Progenitor cell of endocrine pancreas (in vitro differentiated cells): ENCODE results near the gene ERBB4. TPM values are rescaled to one million over a fixed set of nuclear protein-coding genes. Genes with fewer than 3 reads are reported as not detected.

Source experiments
- DNase-seq: peaks from one replicate; pipeline ENCODE4 v3.0.0; 2021; ENCODE audit warnings: low spot score; ENCODE audit not compliant: unreplicated experiment
- H3K27ac Mint-ChIP-seq: 2 replicates; pipeline ENCODE4 v1.8.0; 2021; ENCODE audit warnings: mild to moderate bottlenecking, moderate library complexity, mixed read lengths
- H3K27me3 Mint-ChIP-seq: 2 replicates; pipeline ENCODE4 v1.8.0; 2021; ENCODE audit warnings: mixed read lengths
- H3K36me3 Mint-ChIP-seq: 2 replicates; pipeline ENCODE4 v1.8.0; 2022; ENCODE audit warnings: mixed read lengths; ENCODE audit not compliant: insufficient read depth
- H3K4me1 Mint-ChIP-seq: 2 replicates; pipeline ENCODE4 v1.8.0; 2021; ENCODE audit warnings: low read depth, mixed read lengths
- H3K4me3 Mint-ChIP-seq: 2 replicates; pipeline ENCODE4 v1.8.0; 2021; ENCODE audit warnings: low read depth, mild to moderate bottlenecking, moderate library complexity, mixed read lengths
- H3K9me3 Mint-ChIP-seq: 2 replicates; pipeline ENCODE4 v1.8.0; 2021; ENCODE audit warnings: low read depth, mixed read lengths
- total RNA-seq: library from RNA; stranded (reverse); gene quantifications from 2 replicates; pipeline ENCODE4 v1.2.1, GENCODE V29; 2021
- TF ChIP-seq, protein P1 (sequence below): fragments of 200-600 bp; sonication (generic); IDR thresholded peaks from one replicate; pipeline ENCODE4 v1.5.0; 2021; ENCODE audit warnings: antibody characterized with exemption, mild to moderate bottlenecking; ENCODE audit not compliant: unreplicated experiment

Gene ERBB4
- total RNA-seq, 1 donor from 2014 or later = 43.8 TPM

DNA sequence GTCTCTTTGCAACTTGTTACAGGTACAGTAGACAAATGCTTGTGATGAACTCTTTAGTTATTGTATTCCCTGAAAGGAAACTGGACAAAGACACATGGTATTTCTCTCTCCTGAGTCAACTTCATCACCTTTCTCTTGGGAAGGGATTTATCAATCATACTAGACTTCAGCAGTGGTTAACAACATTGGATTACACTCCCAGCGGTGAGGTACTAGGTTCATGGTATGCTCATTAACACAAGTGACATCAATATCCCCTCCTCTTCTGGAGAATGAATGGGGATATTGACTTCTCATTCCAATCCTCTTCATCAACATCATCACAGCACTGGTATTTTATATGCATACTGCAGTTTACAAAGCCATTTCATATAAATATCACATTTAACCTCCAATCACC lies 574.6 kb downstream of the ERBB4 start:
- Mint-ChIP-seq H3K9me3 (no peaks in the 10 kb centered on the region), H3K27ac (no peak overlapping the region), H3K4me1 (no peaks in the 10 kb centered on the region), H3K4me3 (no peak overlapping the region), H3K27me3 (no peaks in the 10 kb centered on the region), H3K36me3 (no peaks in the 10 kb centered on the region)
- TF ChIP-seq, protein P1, sequence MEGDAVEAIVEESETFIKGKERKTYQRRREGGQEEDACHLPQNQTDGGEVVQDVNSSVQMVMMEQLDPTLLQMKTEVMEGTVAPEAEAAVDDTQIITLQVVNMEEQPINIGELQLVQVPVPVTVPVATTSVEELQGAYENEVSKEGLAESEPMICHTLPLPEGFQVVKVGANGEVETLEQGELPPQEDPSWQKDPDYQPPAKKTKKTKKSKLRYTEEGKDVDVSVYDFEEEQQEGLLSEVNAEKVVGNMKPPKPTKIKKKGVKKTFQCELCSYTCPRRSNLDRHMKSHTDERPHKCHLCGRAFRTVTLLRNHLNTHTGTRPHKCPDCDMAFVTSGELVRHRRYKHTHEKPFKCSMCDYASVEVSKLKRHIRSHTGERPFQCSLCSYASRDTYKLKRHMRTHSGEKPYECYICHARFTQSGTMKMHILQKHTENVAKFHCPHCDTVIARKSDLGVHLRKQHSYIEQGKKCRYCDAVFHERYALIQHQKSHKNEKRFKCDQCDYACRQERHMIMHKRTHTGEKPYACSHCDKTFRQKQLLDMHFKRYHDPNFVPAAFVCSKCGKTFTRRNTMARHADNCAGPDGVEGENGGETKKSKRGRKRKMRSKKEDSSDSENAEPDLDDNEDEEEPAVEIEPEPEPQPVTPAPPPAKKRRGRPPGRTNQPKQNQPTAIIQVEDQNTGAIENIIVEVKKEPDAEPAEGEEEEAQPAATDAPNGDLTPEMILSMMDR = no peak
- DNase-seq = no peak

DNA sequence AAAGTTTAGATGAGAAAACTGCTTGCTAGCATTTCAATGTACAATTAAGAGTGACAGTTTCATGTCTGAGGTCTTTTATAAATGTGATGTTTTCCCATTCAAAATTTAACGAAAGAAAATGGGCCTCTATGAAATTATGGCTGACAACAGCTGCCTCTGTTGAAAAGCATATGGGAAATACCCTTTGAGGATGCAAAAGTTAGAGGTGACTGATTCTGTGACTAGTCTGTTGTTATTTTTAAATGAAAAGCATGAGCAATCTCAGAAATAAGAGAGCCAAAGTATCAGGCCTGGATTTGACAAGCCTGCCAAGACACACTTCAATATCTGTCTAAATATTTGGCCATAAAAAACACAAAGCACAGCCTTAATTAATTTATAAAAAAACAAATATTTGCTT lies 580.8 kb downstream of the ERBB4 start:
- no peak overlapping the region for H3K4me3 Mint-ChIP-seq
- H3K27me3 Mint-ChIP-seq = no peaks in the 10 kb centered on the region
- DNase-seq = no peak
- H3K36me3 Mint-ChIP-seq = no peaks in the 10 kb centered on the region
- H3K9me3 Mint-ChIP-seq = no peaks in the 10 kb centered on the region
- TF ChIP-seq, protein P1 = no peak
- H3K4me1 Mint-ChIP-seq = no peaks in the 10 kb centered on the region
- no peak overlapping the region for H3K27ac Mint-ChIP-seq

DNA sequence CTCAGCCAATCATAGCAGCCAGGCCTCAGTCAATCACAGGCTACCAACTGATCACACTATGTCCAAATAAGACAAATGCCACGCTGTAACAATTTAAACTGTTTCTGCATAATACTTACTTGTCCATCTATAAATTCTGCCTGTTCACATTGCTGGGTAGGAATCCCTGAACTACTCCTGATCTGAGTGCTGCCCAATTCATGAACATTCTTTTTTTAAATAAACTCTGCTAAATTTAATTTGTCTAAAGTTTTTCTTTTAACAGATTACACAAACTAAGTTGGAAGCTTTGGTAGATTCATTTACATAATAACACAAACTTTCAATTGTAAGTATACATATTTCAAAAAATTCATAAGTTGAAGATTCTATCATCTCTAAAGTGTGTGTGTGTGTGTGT lies 583.0 kb downstream of the ERBB4 start:
- TF ChIP-seq, protein P1 = no peak
- Mint-ChIP-seq H3K9me3 (no peaks in the 10 kb centered on the region), H3K27ac (no peak overlapping the region), H3K4me3 (no peak overlapping the region), H3K4me1 (no peaks in the 10 kb centered on the region), H3K36me3 (no peaks in the 10 kb centered on the region), H3K27me3 (no peaks in the 10 kb centered on the region)
- DNase-seq = no peak

DNA sequence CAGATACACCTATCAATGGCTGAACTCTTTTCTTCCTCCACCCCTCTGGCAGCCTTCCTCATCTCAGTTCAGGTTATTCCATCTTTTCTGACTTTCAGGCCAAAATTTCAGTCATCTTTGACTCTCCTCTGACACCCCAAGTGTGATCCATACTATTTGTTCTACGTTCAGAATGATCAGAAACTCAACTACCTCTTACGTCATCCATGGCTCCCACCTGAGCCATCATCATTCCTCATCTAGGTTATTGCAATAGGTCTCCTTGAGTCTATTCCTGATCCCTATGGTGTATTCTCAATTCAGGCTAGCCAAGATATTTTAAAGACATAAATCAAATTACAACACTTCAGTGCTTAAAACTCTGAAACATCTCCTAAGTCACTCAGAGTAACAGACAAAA lies 589.7 kb downstream of the ERBB4 start:
- peaks cover 3% of the 10 kb centered on the region for H3K9me3 Mint-ChIP-seq
- H3K36me3 Mint-ChIP-seq = no peaks in the 10 kb centered on the region
- no peaks in the 10 kb centered on the region for H3K27me3 Mint-ChIP-seq
- no peak for DNase-seq
- H3K27ac Mint-ChIP-seq = no peak overlapping the region
- no peak overlapping the region for H3K4me3 Mint-ChIP-seq
- H3K4me1 Mint-ChIP-seq = no peaks in the 10 kb centered on the region
- TF ChIP-seq, protein P1 = no peak

DNA sequence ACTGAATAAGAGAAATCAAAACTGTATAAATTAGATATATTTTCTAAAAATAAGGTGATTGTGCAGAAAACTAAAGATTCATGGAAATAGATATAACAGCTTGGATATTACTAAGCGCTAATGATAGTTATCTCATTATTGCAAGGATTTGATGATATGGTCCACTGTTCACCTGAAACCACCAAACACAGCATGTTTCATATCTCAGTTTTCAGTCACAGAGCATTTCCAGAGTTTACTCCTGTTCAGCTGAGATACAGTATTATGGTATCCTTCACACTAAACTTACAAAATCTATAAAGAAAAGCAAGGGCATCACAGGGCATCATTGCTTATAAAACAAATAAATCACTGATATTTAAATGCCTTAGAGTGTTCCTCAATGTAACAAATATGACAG lies 591.6 kb downstream of the ERBB4 start:
- Mint-ChIP-seq H3K4me3 (no peak overlapping the region), H3K4me1 (no peaks in the 10 kb centered on the region), H3K27ac (no peak overlapping the region), H3K9me3 (peaks cover 3% of the 10 kb centered on the region), H3K27me3 (no peaks in the 10 kb centered on the region), H3K36me3 (no peaks in the 10 kb centered on the region)
- no peak for DNase-seq
- TF ChIP-seq, protein P1 = no peak

DNA sequence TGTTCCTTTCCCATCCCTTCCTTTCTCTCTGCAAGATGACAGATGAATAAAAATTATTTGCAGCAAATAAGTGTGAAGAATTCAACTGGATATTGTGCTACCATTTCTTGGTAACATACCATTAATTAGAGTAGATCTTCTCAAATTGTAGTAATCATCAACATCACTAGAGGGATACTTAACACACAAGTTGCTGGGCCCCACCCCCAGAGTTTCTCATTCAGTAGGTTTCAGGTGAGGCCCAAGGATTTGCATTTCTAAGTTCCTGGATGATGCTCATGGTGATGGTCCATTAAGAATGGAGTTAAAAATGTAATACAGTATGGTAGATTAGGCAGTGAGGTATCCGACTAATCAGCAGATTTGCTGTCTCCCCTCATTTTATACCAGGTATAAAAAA lies 594.0 kb downstream of the ERBB4 start:
- Mint-ChIP-seq H3K36me3 (no peaks in the 10 kb centered on the region), H3K9me3 (no peaks in the 10 kb centered on the region), H3K27ac (no peak overlapping the region), H3K27me3 (no peaks in the 10 kb centered on the region), H3K4me3 (no peak overlapping the region), H3K4me1 (peaks cover 8% of the 10 kb centered on the region)
- no peak for DNase-seq
- TF ChIP-seq, protein P1 = no peak
